ENCODE data around the gene SCGB1D2.

GRCh38 chr11:62241095-62241494 is 944 bp upstream of the SCGB1D2 start:
- no peak for TF ChIP-seq POLR2AphosphoS5 (IDR thresholded peaks at IDR 0.05)
- TF ChIP-seq, protein P1, sequence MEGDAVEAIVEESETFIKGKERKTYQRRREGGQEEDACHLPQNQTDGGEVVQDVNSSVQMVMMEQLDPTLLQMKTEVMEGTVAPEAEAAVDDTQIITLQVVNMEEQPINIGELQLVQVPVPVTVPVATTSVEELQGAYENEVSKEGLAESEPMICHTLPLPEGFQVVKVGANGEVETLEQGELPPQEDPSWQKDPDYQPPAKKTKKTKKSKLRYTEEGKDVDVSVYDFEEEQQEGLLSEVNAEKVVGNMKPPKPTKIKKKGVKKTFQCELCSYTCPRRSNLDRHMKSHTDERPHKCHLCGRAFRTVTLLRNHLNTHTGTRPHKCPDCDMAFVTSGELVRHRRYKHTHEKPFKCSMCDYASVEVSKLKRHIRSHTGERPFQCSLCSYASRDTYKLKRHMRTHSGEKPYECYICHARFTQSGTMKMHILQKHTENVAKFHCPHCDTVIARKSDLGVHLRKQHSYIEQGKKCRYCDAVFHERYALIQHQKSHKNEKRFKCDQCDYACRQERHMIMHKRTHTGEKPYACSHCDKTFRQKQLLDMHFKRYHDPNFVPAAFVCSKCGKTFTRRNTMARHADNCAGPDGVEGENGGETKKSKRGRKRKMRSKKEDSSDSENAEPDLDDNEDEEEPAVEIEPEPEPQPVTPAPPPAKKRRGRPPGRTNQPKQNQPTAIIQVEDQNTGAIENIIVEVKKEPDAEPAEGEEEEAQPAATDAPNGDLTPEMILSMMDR (IDR thresholded peaks at IDR 0.05) = no peak

Data from prostate gland (tissue), 2 donors.